Measurements from ENCODE around the gene FHDC1.

The FHDC1 gene

GRCh38 chr4:152937336-152938236, 1.5 kb downstream of the FHDC1 start:
- DNase-seq, result peak; percentile 1 to 4

- no peak for DNase-seq
These were observed 2.3 kb downstream of the FHDC1 start for GRCh38 chr4:152938237-152938947.

- no peak for DNase-seq
These were observed 3.5 kb downstream of the FHDC1 start for GRCh38 chr4:152939621-152940020.

GRCh38 chr4:152940461-152940860, 4.3 kb downstream of the FHDC1 start:
- DNase-seq, result no peak

DNA sequence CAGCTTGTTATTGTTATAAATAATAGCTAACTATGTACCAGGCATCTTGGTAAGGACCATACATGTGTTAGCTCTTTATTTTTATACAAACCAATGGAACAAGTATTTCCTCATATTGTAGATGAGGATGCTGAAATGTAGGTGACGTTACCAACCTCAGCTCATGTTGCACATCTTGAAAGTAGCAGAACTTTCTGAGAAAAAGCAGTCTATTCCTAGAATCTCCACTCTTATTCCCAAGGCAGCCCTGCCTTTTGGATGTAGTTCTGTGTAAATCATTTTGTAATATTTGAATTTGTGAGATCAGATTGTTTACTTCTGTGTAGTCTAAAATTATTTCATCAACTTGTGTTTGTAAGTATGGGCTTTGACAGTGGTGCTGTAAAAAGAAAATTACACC, 5.3 kb downstream of the FHDC1 start:
- no peak for DNase-seq

- DNase-seq, result no peak
These were observed 6.2 kb downstream of the FHDC1 start for GRCh38 chr4:152942346-152942745.

GRCh38 chr4:152943672-152944071, 7.5 kb downstream of the FHDC1 start:
- DNase-seq, result no peak

- no peak for DNase-seq
These were observed 8.7 kb downstream of the FHDC1 start for GRCh38 chr4:152944666-152945320.

GRCh38 chr4:152945639-152946038, 9.5 kb downstream of the FHDC1 start:
- DNase-seq, result no peak

DNA sequence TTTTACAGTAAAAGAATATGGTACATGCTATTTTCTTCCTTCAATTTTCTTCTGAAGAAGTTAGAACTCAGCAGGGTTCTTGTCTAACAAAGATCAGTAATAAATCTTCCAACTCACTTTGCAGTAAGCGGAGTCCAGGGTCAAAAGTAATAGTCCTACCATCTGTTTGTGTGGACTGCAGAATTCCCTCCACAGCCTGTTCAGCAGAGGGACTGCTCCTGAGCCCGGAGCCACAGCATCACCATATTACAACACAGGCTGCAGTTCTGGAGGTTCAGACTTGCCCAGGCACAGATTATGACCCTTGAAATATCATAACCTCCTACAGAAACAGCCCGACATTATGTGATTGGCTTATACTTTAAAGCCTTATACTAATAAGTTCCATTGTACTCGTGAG, 10.3 kb downstream of the FHDC1 start:
- DNase-seq, result no peak

DNA sequence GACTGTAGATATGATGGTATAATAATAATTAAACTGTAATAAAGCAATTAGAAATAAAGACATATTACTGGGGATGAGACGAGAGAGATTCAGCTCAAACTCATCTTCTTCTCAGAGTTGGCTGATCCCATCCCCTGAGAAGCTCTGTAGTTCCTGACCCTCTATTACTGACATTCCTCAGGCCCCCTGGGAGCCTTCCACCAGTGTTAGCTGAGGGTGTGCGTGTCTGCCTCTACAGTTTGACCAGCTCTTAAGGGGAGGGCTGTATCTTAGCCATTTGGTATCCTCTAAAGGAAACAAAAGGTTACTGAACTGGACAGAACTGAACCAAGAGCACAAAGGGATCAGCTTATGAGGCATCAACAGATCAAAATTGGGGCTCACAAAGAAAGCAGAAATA, 11.2 kb downstream of the FHDC1 start:
- DNase-seq, result no peak

DNA sequence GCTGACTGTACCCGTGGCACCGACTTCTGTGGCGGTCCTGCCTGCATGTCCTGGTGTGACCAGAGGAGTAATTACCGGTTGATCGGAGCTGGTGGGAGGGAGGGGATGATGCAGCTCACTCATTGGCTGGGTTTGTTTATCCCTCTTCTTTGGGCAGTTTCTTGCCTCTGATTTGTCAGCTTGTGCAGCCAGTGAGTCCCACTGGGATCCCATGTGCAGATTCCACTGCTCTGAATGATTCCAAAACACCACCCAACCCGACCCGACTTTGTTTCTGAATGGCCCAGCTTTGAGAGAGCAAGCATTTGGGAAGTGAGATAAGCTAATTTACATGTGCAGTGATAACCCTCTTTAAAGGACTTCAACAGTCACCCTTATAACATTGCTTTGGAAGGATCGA, 13.8 kb downstream of the FHDC1 start:
- no peak for DNase-seq

DNA sequence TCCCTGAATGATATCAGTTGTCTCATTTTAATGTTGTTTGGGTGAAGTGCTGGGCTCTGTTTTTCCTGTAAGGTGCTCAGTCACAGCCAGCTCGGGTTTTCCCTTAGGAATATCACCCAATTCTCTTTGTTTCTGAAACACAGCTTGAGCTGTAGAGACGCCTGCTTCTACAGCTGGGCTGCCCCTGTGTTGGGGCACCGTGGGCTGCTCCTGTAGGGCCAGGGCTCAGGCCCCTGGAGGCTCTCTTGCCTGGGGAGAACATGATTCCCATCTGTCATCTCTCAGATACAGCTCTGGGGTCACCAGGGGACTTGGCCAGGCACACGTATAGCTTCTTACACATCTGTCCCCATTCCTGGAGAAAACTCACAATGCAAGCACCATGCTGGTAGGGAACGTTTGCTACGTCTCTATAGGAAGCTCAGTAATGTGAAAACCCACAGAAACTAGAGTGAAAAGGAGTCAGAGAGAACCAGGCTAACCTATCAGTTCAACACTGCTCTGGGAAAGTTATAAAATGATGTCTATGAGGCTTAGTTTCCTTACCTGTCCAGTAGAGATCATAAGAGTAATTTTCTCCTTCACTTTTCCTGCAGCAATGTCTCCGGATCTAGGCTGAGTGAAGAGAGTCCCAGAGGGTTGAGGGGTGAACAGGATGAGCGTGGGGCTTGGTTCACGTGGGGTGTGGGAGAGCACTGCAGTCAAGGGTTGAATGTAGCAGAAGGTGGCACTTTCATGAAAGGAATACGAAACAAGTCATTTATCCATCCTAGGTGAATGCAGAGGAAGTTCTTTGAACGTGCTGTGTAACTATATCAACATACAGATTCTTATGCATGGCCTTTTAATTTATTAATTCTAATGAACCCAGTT, 14.5 kb downstream of the FHDC1 start:
- no peak for DNase-seq

DNA sequence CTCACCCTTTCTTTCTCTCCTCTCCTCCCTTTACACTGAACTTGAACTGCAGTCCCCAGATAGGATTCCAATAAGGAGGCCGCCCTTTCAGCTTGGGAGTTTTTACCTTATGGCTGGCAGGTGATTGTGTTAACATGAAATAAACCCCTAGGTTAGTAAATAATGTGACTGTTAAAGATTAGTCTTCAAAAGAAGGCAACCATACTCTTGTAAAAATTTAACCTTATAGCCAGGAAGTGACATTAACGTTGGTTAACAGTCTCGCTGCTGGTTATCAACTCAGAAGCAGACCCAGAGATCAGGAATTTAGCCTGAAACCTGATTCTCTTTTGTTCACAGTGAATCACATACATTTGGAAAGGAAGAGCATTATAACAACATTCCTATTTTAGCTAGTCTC, 15.2 kb downstream of the FHDC1 start:
- DNase-seq, result no peak

DNA sequence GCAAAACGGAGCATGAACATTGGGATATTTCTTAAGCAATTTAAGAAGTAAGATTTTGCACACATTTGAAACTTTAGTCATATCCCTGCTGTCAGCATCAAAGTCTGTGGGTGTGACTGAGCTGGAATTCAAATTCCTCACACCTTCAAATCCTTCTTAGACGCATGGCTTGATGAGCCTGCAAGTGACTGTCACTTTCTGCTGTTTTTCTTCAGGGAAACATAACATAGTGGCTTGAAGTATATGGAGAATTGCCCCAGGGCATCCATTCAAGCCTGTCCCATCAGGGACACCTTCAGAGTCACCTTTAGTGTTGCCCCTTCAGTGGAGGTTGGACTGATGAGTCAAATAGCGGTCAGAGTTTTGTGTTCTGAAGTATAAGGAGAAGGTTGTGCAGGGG, 17.4 kb downstream of the FHDC1 start:
- no peak for DNase-seq

DNA sequence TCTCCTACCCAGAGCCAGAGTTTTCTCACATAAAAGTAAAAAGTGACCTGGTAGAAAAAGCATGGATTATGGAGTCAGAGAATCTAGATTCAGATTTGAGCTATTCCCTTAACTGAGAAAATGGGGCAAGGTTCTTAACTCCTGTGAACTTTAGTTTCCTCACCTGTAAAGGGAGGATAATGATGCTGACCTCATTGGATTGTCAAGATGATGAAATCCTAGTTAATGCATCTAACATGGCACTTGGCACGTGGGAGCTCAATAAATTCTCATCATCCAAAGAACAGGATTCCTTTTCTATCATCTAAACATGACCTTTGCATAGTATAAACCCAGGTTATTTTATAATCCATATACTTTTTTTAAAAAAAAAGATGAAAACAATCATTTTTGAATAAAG, 18.6 kb downstream of the FHDC1 start:
- no peak for DNase-seq

GRCh38 chr4:152956147-152956546, 20.0 kb downstream of the FHDC1 start:
- no peak for DNase-seq

- no peak for DNase-seq
These were observed 20.7 kb downstream of the FHDC1 start for GRCh38 chr4:152956650-152957436.

GRCh38 chr4:152957437-152958171, 21.5 kb downstream of the FHDC1 start:
- no peak for DNase-seq

DNA sequence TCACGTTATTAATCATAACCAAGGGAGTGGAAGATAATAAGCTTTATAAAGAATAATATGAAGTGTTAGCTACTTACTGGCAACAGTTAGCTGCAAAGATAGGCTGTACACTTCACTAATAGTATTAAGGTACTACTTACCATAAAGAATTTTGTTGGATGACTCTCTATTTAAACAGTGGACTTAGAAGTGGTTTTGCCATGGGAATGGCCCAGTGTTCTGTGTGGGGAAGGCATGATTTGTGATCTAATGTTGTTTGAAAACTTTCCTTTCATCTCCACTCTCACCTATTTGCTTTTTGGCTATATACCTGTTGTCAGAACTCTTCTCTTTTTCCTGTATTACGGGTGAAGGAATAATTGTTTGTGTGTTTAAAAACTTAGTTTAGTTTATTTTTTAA, 23.0 kb downstream of the FHDC1 start:
- no peak for DNase-seq

DNA sequence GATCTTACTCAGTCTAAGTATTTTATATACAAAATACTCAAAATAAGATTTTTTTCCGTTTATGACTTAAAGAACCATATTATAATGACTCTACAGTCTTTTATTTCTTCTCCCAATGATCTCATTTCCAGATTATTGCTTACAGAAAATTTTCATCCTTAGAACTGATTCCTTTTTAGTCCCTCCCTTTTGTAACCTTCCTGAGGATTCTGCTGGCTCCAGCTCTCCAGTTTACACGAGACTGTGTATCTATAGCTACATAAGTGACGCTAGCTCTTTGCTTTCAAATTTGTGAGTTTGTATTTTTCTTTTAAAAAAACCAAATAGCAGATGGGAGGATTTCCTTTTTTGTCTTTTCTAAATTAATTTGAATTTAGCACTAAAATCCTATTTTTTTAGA, 24.0 kb downstream of the FHDC1 start:
- no peak for DNase-seq
